Activated gamma-delta T cell treated with Interleukin-2 at 50 U/mL for 16 hours (primary cell): ENCODE measurements around the gene MPO.

Experiments
- DNase-seq: peaks from one replicate; pipeline ENCODE4 v3.0.0-alpha.2; 2020

MPO gene

GRCh38 chr17:58229384-58229783 is 51.4 kb downstream of the MPO start:
- no peak for DNase-seq

GRCh38 chr17:58228679-58229078 is 52.1 kb downstream of the MPO start:
- DNase-seq = no peak

GRCh38 chr17:58227733-58228132 is 53.0 kb downstream of the MPO start:
- no peak for DNase-seq

- no peak for DNase-seq
These were observed 56.4 kb downstream of the MPO start for GRCh38 chr17:58224315-58224714.
